Measurements from ENCODE around the gene CYS1.
"Not testable (repeated sequence)": the region's sequence is repeated elsewhere in the genome, so short reads cannot be mapped to it uniquely, and the experiment has no call there.

The CYS1 gene

DNA sequence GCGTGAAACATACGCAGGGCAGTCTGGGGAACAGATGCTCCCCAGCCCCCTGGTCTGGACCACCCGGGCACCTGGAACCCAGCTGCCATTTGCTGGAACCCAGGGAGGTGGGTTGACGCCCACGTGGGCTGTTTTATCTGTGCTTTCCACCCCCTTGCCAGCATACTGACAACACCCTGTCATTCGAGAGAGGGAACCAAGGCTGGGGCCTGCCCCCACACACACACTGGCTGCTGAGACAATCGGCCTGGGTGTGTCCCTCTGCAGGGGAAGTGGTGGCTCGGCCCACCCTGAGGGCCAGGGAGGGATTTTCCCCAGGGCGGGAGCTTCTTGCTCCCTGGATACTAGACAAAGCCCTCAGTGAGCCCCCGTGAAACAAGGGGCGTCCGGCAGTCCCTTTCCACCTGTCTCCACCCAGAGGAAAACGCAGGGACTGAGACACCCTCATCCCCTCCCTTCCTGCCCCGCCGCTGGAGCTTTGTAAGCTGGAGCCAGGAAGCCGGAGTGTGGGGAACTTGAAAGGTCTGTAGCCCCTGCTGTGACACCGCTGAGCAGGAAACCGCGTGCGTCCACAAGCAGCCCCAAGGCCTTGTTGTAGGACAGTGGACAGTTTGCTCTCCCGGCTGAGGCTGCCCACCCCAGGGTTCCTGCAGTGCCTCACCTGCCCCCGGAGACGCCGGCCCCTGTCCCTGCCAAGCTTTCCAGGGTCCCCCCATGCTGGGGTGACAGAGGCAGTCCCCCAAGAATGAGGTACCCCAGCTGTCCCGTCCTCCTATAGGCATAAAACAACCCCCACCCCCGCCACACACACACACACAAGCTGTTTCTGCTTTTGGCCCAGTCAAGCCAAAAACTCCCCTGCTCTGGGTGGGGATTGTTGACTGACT is 51.0 kb downstream of the CYS1 start:
- DNase-seq, result no peak

DNA sequence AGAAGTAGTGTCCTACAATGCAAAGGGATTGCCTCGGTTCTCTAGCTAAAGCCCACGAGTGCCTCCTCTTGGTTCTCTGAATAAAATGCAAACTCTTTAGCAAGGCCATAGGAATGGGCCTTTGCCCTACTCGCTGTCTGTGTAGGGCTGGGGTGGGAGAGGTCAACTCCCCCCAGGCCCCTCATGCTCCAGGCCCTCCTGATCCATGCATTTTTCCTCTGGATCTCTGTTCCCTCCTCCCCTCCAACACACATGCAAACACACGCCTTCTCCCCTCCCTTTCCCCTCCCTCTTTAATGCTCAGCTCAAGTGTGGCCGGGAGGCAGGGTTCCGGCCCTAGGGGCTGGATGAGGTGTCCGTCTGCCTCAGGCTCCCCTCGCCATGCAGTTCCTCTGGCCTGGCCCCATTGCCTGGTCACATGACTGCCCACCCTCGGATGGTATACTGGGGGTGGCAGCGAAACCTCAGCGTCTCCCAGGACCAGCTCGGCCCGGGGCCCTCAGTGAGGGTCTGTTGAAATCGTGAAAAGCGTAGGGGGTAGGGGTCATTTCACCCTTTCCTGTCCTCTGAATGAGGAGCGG is 51.7 kb downstream of the CYS1 start:
- DNase-seq, result no peak

DNA sequence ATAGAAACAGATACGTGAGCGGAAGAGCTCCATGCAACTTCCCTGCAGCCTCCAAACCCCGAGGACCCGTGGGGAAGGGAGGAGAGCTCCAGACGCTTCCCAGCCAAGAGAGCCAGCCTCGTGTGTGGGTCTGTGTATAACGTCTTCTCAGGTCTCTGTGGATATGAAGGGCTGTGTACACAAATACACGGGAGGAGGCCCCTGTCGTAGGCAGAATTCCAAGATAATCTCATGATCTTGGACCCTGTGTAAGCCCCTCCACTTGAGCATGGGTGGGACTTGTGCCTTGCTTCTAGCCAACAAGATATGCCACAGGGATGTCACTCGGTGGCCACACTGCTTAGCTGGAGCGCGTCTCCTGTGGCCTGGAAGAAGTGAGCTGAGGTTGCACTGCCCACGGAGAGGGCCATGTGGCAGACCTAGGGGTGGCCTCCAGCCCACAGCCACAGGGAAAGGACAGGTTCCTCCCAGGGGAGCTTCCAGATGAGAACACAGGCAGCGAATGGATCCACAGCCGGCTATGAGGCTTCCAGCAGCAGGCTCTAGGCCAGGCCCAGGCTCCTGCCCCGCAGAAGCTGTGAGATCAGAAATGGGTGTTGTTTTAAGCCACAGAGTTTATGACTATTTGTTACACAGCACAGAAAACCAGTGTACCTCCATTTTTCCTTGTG is 52.4 kb downstream of the CYS1 start:
- DNase-seq, result no peak

DNA sequence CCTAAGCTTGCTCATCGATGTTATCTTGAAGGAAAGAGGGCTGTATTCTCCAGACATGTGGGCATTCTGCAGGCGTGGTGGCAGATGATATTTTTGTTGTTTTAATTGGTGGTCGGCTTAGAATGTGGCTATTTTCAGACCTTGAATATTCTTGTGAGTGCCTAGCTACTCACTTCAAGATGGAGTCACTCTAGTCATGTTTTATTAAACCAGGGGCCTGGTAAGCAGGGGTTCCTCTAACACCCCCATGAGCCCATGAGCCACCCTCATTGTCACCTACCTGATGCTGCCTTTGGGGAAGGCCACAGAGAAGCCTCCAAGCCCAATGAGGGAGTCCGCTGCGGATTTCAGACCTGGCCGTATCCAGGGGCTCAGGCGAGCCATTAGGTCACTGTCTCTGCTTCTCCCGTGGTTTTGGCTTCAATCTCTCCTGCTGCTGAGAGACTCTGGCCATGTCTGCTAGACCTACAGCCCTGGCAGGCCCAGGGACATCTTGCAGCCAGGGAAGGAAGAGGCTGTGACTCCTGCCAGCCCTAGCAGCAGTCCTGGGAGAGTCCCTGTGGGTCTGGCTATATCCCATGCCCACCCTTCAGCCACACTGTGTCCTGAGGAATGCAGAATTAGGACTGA is 53.2 kb downstream of the CYS1 start:
- no peak for DNase-seq

DNA sequence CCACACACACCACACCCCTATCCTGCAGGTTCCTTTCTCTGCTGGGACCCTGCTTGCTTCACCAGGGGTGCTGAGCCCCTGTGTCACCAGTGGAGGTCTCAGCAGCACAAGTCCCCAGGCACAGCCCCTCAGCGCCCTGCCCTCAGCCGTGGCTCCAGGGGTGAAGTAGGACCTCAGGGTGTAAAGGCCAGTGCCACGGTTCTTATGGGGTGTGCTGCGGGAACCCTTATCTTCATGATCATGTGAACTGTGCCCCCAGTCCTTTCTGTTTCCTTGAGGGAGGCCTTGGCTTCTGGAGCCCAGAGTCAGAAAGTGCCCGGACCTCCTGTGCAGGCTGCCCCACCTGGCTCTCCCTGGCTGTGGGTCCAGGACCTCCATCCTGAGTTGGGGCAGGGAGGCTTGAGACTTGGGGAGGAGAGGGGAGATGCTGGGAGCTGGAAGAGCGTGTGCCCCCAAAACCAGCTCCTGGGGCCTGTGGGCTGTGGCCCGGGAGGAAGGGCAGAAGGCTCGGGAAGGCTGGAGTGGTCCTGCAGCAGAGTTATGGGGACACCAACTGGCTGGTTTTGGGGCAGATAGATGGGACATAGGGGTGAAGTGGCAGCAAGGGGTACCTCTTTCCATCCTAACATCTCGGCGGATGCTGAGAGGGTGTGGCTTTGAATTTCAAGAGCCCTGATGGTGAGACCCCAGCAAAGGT is 57.1 kb downstream of the CYS1 start:
- no peak for DNase-seq

DNA sequence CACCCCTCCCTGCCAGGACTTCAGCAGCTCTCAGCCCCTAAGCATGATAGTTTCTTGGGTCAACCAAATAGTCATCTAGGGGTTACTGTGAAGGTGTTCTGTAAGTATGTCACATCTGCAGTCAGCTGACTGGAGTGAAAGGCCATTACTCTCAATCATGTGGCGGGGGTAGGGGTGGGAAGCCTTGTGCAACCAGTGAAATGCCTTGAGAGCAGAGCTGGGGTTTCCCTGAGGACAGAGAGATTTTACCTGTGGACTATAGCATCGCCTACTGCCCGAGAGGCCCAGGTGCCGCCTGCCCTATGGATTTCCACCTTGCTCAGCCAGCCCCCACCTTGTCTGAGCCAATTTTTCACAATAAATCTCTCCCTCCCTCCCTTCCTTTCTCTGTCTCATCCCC is 57.8 kb downstream of the CYS1 start:
- DNase-seq, result no peak

DNA sequence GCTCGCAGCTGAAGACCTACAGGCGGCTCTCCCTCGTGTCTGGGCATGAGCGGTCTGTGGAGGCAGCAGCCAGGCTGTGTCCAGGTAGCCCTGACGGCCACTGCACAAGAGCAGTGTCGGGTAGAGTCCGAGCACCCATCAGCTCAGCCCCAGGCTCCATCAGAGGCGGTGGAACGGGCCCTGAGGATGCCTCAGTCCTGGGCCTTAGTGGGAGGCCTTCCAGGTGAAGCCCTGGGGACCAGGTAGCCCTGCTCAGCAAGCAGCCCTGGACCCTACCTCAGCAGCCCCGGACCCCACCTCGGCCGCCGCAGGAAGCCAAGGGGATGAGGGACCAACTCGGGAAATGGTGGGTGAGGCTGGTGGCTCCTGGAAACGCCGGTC is 58.2 kb downstream of the CYS1 start:
- DNase-seq, result no peak

DNA sequence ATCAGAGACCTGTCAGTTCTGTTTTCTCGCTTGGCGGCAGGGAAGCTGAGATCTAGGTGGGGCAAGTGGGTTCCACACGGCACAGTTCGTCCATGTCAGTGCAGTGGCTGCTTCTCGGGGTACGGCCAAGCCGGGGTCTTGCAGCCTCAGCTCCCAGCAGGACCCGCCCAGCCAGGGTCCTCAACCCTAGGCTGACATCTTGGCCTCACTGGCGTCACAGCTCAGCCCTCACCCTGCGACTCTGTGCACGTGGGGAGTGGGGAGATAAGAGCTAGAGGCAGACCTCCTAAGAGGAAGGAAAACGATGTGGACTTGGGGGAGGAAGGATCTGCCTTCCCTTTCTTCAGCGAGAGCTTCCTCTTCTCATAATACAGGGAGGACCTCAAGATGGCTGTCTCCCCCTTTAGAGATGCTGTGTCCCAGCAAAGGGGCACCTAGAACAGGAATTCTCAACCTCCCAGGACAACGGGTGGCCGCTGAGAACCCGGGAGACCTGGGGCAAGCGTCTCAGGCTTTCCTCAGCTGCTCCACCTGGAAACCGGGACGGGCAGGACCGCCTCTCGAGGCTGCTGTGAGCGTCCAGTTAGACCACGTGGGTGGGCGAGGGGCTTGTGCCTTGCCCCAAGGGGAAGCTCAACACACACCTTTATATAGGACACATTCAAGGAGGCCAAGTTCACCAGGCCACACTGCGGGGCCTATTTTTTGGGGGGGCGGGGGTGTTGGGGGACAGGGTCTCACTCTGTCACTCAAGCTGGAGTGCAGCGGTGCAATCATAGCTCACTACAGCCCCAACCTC is 60.4 kb downstream of the CYS1 start:
- DNase-seq, result no peak

DNA sequence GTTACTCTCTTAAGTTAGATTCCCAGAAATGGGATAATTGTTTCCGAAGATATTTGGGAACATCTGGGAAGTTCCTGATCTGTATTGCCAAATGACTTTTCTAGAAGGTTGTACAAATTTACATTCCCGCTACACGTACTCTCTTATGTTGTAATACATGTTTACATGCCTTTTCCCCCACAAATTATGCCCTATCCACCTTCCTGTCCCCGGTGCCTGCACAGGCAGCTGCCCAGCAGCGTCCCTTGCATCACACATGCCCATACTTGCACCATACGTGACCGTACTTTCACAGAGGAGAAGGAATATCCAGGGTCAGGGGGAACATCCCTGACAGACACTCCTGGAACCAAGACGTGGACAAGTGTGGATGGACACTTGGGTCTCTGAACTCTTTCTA is 61.0 kb downstream of the CYS1 start:
- DNase-seq, result no peak

DNA sequence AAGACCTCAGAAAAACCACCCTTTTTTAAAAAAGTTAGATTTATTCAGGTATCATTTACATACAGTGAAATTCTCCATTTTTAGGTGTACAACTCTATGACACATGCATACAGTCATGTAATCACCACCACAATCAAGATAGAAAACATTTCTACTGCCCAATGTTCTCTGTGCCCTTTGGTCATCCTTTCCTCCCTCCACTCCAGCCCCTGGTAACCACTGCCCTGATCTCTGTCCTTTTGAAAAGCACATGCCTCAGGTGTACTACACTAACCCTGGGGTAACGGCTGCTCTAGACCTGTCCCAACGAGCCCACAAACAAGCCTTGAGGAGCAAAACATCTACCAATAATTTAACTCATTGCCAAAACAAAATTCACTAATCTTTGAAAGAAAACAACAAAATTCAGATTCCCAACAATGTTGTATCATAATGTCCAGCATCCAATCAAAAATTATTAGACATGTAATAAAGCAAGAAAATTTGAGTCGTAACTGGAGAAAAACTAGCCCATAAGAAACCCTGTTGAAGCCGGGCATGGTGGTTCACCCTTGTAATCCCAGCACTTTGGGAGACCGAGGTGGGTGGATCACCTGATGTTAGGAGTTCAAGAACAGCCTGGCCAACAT is 62.8 kb downstream of the CYS1 start:
- DNase-seq, result no peak

DNA sequence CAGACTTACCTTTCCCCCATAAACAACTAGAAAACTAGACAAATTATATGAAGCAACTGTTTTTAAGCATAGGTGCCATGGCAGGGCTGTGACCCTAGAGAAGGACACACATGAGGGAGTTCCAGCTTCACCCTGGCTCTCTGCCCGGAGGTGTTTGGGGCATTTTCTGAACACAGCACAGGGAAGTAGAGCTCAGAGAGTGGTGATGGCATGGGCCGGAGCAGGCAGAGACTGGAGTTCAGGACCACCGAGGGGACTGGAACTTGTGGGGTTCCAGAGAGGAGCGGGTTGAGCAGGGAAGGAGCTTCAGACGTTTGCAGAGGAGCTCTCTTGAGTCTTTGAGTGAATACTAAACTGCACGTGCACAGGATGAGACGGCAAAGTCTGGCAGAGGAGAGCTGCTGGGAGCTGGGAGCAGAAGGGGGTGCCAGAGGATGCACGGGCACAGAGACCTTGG is 63.4 kb downstream of the CYS1 start:
- no peak for DNase-seq

DNA sequence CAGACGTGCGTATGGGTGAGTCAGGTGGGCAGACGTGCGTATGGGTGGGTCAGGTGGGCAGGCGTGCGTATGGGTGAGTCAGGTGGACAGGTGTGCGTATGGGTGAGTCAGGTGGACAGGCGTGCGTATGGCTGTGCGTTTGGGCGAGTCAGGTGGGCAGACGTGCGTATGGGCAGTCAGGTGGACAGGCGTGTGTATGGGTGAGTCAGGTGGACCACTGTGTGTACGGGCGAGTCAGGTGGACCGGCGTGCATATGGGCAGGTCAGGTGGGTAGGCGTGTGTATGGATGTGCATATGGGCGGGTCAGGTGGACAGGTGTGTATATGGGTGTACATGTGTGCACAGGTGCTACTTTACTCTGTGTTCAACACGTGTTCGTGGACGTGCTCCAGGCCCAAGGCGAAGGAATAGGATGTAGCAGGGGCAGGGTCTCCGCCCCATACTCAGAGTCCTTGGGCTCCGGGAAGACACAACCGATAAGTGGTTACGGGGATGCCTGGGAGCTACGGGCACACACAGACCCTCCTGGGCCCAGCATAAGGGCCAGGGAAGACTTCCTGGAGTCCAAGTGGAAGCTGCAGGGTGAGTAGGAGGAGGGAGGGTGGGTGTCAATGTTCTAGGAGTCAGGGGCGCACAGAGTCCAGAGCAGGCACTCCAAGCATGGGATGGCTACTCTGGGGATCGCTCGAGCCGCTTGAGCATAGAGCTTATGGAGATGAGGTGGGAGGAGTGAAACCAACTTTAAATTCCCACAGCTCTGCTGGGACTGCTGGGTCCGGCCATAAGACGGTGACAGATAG is 64.0 kb downstream of the CYS1 start:
- DNase-seq, result no peak

DNA sequence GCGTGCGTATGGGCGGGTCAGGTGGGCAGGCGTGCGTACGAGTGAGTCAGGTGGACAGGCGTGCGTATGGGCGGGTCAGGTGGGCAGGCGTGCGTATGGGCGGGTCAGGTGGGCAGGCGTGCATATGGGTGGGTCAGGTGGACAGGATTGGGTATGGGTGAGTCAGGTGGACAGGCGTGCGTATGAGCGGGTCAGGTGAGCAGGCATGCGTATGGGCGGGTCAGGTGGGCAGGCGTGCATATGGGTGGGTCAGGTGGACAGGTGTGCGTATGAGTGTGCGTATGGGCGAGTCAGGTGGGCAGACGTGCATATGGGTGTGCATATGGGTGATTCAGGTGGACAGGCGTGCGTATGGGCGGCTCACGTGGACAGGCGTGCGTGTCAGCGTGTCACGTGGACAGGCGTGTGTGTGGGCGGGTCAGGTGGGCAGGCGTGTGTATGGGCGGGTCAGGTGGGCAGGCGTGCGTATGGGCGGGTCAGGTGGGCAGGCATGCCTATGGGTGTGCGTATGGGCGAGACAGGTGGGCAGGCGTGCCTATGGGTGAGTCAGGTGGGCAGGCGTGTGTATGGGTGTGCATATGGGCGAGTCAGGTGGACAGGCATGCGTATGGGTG is 64.7 kb downstream of the CYS1 start:
- DNase-seq, result not testable (repeated sequence)

DNA sequence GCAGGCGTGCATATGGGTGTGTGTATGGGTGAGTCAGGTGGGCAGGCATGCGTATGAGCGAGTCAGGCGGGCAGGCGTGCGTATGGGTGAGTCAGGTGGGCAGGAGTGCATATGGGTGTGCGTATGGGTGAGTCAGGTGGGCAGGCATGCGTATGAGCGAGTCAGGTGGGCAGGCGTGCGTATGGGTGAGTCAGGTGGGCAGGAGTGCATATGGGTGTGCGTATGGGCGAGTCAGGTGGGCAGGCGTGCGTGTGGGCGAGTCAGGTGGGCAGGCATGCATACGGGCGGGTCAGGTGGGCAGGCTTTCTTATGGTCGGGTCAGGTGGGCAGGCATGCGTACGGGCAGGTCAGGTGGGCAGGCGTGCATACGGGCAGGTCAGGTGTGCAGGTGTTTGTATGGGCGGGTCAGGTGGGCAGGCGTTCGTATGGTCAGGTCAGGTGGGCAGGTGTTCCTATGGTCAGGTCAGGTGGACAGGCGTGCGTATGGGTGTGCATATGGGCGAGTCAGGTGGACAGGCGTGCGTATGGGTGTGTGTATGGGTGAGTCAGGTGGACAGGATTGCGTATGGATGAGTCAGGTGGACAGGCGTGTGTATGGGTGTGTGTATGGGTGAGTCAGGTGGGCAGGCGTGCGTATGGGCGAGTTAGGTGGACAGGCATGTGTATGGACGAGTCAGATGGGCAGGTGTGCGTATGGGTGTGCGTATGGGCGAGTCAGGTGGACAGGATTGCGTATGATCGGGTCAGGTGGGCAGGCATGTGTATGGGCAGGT is 65.6 kb downstream of the CYS1 start:
- DNase-seq, result no peak

DNA sequence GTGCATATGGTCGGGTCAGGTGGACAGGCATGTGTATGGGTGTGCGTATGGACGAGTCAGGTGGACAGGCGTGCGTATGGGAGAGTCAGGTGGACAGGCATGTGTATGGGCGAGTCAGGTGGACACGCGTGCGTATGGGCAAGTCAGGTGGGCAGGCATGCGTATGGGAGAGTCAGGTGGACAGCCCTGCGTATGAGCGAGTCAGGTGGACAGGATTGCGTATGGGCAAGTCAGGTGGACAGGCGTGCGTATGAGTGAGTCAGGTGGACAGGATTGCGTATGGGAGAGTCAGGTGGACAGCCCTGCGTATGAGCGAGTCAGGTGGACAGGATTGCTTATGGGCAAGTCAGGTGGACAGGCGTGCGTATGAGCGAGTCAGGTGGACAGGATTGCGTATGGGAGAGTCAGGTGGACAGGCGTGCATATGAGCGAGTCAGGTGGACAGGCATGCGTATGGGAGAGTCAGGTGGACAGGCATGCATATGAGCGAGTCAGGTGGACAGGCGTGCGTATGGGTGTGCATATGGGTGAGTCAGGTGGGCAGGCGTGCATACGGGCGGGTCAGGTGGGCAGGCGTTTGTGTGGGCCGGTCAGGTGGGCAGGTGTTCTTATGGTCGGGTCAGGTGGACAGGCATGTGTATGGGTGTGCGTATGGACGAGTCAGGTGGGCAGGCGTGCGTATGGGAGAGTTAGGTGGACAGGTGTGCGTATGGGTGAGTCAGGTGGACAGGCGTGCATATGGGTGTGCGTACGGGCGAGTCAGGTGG is 66.4 kb downstream of the CYS1 start:
- not testable (repeated sequence) for DNase-seq

DNA sequence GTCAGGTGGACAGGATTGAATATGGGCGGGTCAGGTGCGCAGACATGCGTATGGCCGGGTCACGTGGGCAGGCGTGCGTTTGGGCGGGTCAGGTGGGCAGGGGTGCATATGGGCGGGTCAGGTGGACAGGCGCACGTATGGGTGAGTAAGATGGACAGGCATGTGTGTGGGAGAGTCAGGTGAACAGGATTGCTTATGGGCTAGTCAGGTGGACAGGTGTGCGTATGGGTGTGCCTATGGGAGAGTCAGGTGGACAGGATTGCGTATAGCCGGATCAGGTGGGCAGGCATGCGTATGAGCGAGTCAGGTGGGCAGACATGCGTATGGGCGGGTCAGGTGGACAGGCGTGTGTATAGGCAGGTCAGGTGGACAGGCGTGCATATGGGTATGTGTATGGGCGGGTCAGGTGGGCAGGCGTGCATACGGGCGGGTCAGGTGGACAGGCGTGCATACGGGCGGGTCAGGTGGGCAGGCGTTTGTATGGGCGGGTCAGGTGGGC is 67.2 kb downstream of the CYS1 start:
- DNase-seq, result no peak

DNA sequence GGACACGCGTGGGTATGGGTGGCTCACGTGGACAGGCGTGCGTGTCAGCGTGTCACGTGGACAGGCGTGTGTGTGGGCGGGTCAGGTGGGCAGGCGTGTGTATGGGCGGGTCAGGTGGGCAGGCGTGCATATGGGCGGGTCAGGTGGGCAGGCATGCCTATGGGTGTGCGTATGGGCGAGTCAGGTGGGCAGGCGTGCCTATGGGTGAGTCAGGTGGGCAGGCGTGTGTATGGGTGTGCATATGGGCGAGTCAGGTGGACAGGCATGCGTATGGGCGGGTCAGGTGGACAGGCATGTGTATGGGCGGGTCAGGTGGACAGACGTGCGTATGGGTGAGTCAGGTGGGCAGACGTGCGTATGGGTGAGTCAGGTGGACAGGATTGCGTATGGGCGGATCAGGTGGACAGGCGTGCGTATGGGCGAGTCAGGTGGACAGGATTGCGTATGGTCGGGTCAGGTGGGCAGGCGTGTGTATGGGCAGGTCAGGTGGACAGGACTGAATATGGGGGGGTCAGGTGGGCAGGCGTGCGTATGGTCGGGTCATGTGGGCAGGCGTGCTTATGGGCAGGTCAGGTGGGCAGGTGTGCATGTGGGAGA is 67.7 kb downstream of the CYS1 start:
- DNase-seq, result not testable (repeated sequence)
